Activated T-cell treated with anti-CD3 and anti-CD28 coated beads, Interleukin-2, amount 50 U/mL, for 4 hours (primary cell): ENCODE data around the gene SRPRB. TPM values are rescaled to one million over a fixed set of nuclear protein-coding genes. Genes with fewer than 3 reads are reported as not detected.

ENCODE experiments used
- ATAC-seq, 2 donors: fragments of 200-7000 bp; cut with Tn5 transposase; one replicate each; pipeline ENCODE4 v1.10.0; 2021
- DNase-seq: peaks from one replicate; pipeline ENCODE4 v3.0.0-alpha.2; 2020
- H3K27me3 Mint-ChIP-seq: one replicate; pipeline ENCODE4 v1.8.0; 2021; ENCODE audit warnings: low read depth, mixed read lengths
- H3K36me3 Mint-ChIP-seq: one replicate; pipeline ENCODE4 v1.8.0; 2022; ENCODE audit warnings: mixed read lengths; ENCODE audit not compliant: insufficient read depth
- H3K4me1 Mint-ChIP-seq: one replicate; pipeline ENCODE4 v1.8.0; 2021; ENCODE audit warnings: low read depth, mixed read lengths
- H3K4me3 Mint-ChIP-seq: one replicate; pipeline ENCODE4 v1.8.0; 2021; ENCODE audit warnings: mild to moderate bottlenecking, moderate library complexity, mixed read lengths
- H3K9me3 Mint-ChIP-seq: one replicate; pipeline ENCODE4 v1.8.0; 2021; ENCODE audit warnings: mixed read lengths
- total RNA-seq, 3 donors: library from RNA; stranded (reverse); gene quantifications; one replicate each; pipeline ENCODE4 v1.2.1, GENCODE V29; 2021

The SRPRB gene
- 100 to 1,000 TPM; 156 to 169 (median 166) TPM for total RNA-seq

DNA sequence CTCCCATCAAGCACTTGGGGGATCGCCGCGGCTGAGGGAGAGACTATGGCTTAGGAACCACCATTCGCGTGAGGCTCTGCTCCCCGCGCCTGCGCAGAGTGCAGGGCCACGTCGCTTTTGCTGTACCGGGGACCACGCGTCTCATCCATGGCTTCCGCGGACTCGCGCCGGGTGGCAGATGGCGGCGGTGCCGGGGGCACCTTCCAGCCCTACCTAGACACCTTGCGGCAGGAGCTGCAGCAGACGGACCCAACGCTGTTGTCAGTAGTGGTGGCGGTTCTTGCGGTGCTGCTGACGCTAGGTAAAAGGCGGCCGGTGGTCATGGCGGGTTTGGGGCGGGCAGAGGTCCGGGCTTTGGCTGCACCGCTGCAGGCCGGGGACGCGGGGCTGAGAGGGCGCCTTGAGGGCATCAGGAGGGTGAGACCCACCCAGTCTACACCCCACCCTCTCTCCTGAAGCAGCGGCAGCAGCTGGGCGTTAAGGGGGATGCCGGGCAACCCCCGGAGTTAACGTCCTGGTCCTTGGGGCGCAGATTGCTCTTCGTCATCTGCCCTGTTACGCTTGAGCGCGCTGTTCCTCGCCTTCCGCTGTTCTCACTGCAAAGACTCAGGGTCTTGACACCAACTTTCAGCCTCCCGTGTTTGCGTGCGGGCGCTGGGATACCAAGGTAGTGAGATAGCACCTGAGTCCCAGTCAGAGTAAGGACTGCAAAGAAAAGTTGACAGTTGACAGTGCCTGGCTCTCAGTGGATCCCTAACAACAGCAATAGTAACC is at the start of gene SRPRB:
Gene SRPRB, plus strand, starts transcription at position 114 of the 774 bp plus-strand sequence. Its CDS starts 34 bp downstream, at position 148.
- Mint-ChIP-seq H3K4me3 (peak within 1 kb of the TSS; percentile 98), H3K4me1 (peaks cover 31% of the 10 kb centered on the region), H3K9me3 (no peaks in the 10 kb centered on the region), H3K27me3 (peaks cover 2% of the 10 kb centered on the region), H3K36me3 (peaks cover 27% of the 10 kb centered on the region)
- DNase-seq (peak; percentile 95), ATAC-seq (peak; percentile 97)

DNA sequence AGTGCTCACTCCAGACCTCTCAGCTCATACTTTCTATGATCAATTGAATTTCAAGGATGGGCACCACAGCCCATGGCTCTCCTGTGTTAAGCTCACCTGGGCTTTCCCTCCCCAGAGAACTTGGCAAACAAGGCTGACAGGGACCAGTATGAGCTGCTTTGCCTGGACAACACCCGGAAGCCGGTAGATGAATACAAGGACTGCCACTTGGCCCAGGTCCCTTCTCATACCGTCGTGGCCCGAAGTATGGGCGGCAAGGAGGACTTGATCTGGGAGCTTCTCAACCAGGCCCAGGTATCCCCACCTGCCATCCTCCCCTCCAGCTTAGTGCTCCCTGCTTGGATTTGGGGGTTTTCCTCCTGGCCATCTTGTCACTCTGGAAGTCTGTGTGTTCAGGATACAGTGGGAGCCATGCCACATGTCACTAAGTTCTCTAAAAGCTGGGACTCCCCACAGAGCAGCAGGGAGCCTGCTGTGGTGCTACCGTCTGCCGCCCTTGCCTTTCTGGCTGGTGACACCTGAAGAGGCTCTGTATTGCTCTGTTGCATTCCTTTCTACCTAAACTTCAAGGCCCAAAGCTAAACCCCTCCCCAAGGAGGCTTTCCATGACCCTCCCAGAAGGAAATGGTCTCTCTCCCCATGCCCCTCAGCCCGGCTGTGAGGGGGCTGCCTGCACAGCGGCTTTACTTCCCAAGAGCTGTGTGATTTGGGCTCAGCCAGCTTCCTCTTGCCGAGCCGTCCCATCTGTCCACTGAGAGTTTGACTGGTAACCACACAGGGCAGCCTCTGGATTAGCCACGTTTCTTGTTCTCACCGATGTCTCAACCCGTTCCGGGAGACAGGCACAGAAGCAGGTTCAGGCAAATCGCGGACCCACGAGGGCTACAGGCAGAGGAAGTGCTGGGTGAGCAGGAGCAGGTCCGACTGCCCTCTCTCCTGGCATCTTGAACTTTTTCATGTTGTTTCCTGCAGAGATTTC is 48.6 kb upstream of the SRPRB start:
- Mint-ChIP-seq H3K27me3 (peaks cover 7% of the 10 kb centered on the region), H3K4me1 (no peaks in the 10 kb centered on the region), H3K36me3 (no peaks in the 10 kb centered on the region), H3K9me3 (no peaks in the 10 kb centered on the region), H3K4me3 (no peak overlapping the region)
- DNase-seq (no peak), ATAC-seq (no peak)

GRCh38 chr3:133757701-133758567 is 47.7 kb upstream of the SRPRB start:
- DNase-seq (no peak), ATAC-seq (no peak)
- Mint-ChIP-seq H3K36me3 (no peaks in the 10 kb centered on the region), H3K9me3 (no peaks in the 10 kb centered on the region), H3K4me1 (no peaks in the 10 kb centered on the region), H3K27me3 (peaks cover 7% of the 10 kb centered on the region), H3K4me3 (no peak overlapping the region)

DNA sequence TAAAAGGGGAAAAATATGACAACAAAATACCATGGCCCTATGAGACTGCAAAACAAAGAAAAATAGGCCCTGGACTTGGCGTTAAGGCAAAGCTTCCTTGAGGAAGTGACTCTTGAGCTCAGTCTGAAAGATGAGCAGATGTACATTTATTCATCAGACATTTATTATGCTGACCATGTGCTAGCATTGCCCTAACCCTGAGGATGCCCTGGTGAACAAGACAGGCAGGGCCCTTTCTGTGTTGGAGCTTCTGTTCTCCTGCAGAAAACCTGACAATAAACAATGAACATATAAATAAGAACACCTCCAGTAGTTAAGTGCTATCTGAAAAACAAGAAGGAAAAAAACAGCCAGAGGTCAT is 47.1 kb upstream of the SRPRB start:
- ATAC-seq (no peak), DNase-seq (no peak)
- Mint-ChIP-seq H3K36me3 (no peaks in the 10 kb centered on the region), H3K4me1 (no peaks in the 10 kb centered on the region), H3K27me3 (peaks cover 7% of the 10 kb centered on the region), H3K4me3 (no peak overlapping the region), H3K9me3 (no peaks in the 10 kb centered on the region)

DNA sequence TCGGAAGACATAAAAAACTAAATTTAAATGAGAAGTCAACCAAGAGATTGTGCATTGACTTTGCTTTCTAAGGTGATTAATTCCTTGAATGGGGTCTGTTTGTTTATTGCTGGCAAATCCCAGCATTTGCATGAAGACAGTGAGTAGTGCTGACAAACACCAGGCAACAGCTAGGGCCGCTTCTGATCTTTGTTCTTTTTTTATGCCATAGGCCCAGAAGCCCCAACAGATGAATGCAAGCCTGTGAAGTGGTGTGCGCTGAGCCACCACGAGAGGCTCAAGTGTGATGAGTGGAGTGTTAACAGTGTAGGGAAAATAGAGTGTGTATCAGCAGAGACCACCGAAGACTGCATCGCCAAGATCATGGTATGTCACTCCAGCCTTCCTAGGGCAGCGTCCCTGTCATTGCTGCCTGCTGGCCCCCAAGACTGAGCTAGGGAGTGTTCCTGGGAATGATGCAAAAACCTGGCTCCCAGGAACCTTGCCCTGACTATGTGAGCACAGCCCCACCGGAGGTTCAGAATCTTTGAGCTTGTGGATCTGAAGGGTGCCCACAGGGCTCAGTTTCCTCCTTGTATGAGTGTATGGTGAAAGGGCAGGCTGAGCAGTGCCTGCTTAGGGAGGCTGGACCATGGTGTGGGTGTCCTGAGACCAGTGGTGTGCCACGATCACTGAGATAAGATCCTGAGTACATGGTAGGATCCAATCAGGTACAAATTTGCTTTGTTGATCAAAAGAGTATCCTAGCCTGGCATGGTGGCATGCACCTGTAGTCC is 46.5 kb upstream of the SRPRB start:
- no peak for ATAC-seq
- no peaks in the 10 kb centered on the region for H3K36me3 Mint-ChIP-seq
- no peaks in the 10 kb centered on the region for H3K4me1 Mint-ChIP-seq

DNA sequence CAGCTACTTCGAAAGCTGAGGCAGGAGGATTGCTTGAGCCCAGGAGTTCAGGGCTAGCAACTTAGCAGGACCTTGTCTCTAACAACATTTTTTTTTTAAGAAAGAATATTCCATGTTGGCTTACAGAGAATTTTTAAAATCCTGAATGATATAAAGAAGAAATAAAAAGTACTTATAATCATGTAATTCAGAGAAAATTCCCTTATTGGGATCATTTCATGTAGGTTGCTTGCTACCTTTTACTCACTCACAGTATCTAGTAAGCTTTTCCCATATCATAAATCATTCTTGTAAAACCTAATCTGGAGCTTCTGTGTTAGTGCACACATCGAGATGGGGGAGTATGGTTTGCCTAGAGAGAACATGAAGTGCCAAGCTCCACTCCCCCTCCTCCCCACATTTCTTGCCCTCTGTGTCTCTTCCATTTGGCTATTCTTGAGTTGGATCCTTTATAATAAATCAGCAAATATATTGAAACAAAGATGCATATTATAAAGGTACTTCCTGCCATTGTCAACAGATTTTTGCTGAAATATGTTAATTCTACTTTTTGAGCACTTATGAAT is 45.8 kb upstream of the SRPRB start:
- Mint-ChIP-seq H3K4me3 (no peak overlapping the region), H3K4me1 (no peaks in the 10 kb centered on the region), H3K27me3 (peaks cover 10% of the 10 kb centered on the region), H3K36me3 (no peaks in the 10 kb centered on the region), H3K9me3 (no peaks in the 10 kb centered on the region)
- ATAC-seq (no peak), DNase-seq (no peak)

More for the DNA sequence above, 46.5 kb upstream of the SRPRB start:
- H3K27me3 Mint-ChIP-seq, result peaks cover 10% of the 10 kb centered on the region
- H3K4me3 Mint-ChIP-seq, result no peak overlapping the region
- no peak for DNase-seq
- H3K9me3 Mint-ChIP-seq, result no peaks in the 10 kb centered on the region

GRCh38 chr3:133760916-133761315 is 44.7 kb upstream of the SRPRB start:
- Mint-ChIP-seq H3K4me1 (no peaks in the 10 kb centered on the region), H3K9me3 (no peaks in the 10 kb centered on the region), H3K27me3 (peaks cover 7% of the 10 kb centered on the region), H3K36me3 (no peaks in the 10 kb centered on the region), H3K4me3 (no peak overlapping the region)
- no peak for DNase-seq
- ATAC-seq, result no peak

GRCh38 chr3:133761605-133762484 is 43.8 kb upstream of the SRPRB start:
- Mint-ChIP-seq H3K9me3 (no peaks in the 10 kb centered on the region), H3K4me1 (no peaks in the 10 kb centered on the region), H3K36me3 (no peaks in the 10 kb centered on the region), H3K4me3 (no peak overlapping the region), H3K27me3 (peaks cover 7% of the 10 kb centered on the region)
- DNase-seq, result no peak
- ATAC-seq, result no peak

GRCh38 chr3:133762539-133762938 is 43.1 kb upstream of the SRPRB start:
- Mint-ChIP-seq H3K9me3 (no peaks in the 10 kb centered on the region), H3K36me3 (no peaks in the 10 kb centered on the region), H3K4me3 (no peak overlapping the region), H3K4me1 (no peaks in the 10 kb centered on the region), H3K27me3 (peaks cover 7% of the 10 kb centered on the region)
- DNase-seq, result no peak
- no peak for ATAC-seq

GRCh38 chr3:133763797-133764683 is 41.6 kb upstream of the SRPRB start:
- DNase-seq (no peak), ATAC-seq (no peak)
- Mint-ChIP-seq H3K4me3 (no peak overlapping the region), H3K9me3 (no peaks in the 10 kb centered on the region), H3K36me3 (no peaks in the 10 kb centered on the region), H3K4me1 (no peaks in the 10 kb centered on the region), H3K27me3 (peaks cover 7% of the 10 kb centered on the region)

- H3K4me3 Mint-ChIP-seq, result no peak overlapping the region
- no peaks in the 10 kb centered on the region for H3K9me3 Mint-ChIP-seq
- no peak for DNase-seq
- H3K27me3 Mint-ChIP-seq, result peaks cover 7% of the 10 kb centered on the region
- no peaks in the 10 kb centered on the region for H3K36me3 Mint-ChIP-seq
- H3K4me1 Mint-ChIP-seq, result no peaks in the 10 kb centered on the region
- no peak for ATAC-seq
Measured at GRCh38 chr3:133765256-133765655, 40.4 kb upstream of the SRPRB start.

GRCh38 chr3:133767607-133768006 is 38.0 kb upstream of the SRPRB start:
- ATAC-seq (no peak), DNase-seq (no peak)
- Mint-ChIP-seq H3K36me3 (no peaks in the 10 kb centered on the region), H3K27me3 (peaks cover 10% of the 10 kb centered on the region), H3K4me3 (no peak overlapping the region), H3K4me1 (no peaks in the 10 kb centered on the region), H3K9me3 (no peaks in the 10 kb centered on the region)
